Activated CD4-positive, alpha-beta T cell treated with anti-CD3 and anti-CD28 coated beads for 4 hours (primary cell): ENCODE data around the gene PPP1R13L.

Source experiments
- DNase-seq, 2 donors: peaks; one replicate each; pipeline ENCODE4 v3.0.0-alpha.2; 2020

Gene PPP1R13L

DNA sequence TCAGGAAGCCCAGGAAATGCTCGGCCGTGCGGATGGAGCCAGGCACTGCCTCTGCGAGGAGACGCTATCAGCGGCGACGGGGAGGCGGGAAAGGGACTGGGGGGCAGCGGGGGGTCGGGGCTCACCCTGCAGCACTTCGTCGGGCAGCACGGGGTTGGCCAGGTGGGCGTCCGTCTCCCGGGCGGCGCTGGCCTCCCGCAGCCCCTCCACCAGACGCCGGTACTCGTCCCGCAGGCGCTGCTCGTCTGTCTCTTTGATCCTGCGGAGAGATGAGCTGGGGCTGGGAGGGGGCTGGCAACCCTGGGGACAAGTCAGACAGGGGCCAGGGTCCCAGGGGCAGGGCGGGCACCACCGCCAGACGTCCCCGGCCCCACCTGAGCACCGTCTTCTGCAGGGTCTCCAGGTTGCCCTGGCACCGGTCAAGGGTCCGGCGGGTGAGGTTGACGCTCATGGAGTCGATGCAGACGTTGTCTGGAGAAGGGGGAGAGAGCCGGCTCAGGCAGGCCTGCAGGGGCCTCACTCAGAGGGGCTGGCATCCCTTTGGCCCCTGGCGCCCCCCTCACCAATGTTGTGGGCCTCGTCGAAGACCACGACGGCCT lies 40.9 kb downstream of the PPP1R13L start:
- no peak for DNase-seq

- no peak for DNase-seq
These were observed 42.6 kb downstream of the PPP1R13L start for GRCh38 chr19:45362291-45362690.

DNA sequence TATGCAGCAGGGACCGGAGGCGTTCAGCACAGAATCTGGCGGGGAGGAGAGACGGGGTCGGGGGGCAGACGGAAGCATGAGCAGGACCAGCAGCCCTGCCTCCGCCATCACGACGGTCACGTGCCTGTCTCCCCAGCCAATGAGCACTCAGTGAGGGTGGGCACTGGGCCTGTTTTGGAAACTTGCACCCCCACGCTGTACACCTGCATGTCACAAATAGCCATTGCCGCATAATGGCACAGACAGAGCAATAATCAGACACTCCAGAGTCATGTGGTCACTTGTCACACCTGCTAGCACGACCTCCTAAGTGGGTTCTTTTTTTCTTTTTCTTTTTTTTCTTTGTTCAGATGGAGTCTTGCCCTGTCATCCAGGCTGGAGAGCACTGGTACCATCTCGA lies 43.3 kb downstream of the PPP1R13L start:
- DNase-seq, result no peak

DNA sequence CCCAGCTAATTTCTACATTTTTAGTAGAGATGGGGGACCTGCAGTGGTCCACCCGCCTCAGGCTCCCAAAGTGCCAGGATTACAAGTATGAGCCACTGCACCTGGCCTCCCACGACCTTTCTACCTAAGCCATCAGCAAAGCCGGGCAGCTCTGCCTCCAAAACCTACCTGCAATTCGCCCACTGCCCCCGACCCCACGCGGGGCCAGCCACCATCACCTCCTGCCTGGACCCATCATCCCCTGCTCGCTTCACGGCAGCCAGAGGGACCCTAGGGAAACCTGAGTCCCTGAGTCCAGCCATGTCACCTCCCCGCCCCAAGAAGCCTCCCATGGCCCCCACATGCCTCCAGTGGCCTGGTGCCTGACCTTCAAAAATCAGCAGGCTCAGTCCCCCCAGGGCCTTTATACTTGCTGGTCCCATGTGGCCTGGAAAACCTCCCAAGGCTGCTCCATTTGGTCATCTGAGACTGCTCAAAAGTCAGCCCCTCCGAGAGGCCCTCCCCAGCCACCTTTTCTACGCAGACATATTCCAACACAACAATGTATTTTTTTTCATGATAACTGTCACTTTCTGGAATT lies 46.6 kb downstream of the PPP1R13L start:
- no peak for DNase-seq

DNA sequence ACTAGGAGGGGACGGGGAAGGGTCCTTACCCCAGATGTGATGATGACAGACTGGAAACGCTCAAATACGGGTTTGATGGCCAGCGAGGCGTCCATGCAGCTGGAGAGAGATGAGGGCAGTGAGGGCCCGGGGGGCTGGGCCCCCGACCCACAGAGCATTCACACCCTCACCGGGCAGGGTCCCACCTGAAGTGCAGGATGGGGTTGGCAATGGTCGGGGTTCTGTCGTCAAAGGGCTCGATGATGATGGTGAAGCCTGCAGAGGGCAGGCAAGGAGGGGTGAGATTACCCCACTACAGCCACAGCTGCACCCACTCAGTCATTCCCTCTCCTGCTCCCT lies 47.5 kb downstream of the PPP1R13L start:
- DNase-seq, result no peak

- no peak for DNase-seq
These were observed 48.0 kb downstream of the PPP1R13L start for GRCh38 chr19:45356760-45357444.

DNA sequence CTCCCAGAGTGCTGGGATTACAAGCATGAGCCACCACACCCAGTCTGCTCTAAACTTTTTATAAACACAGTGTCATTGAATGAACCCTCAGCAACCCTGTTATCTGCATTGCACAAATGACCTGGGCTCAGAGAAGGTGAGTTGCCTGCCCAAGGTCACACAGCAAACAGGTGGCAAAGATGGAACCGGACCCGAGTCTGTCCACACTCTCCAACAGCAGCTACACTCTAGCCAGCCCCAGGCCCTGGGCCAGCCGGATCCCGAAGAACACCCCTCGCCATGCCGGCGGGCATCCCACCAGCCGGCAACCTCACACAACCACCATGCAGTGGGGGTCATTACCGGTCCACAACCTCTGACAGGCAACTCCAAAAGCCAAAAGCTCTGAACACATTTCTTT lies 49.0 kb downstream of the PPP1R13L start:
- no peak for DNase-seq

DNA sequence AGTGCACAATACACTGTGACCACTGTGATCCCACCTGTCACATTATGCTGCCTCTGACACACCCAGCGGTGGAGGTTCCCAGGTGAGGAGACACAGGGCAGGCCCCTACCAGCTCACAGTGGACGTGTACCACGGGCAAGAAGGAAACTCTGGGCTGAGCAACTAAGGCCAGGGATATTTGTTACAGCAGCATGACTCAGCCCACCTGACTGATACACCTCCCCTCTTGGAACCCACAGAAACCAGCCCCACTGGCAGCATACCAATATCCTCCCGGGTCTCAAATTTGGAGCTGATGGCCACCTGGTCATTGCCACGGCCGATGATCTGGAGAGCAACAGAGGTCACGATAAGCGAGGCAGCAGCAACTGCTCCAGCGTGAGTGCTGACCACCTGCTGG lies 49.5 kb downstream of the PPP1R13L start:
- DNase-seq, result no peak

DNA sequence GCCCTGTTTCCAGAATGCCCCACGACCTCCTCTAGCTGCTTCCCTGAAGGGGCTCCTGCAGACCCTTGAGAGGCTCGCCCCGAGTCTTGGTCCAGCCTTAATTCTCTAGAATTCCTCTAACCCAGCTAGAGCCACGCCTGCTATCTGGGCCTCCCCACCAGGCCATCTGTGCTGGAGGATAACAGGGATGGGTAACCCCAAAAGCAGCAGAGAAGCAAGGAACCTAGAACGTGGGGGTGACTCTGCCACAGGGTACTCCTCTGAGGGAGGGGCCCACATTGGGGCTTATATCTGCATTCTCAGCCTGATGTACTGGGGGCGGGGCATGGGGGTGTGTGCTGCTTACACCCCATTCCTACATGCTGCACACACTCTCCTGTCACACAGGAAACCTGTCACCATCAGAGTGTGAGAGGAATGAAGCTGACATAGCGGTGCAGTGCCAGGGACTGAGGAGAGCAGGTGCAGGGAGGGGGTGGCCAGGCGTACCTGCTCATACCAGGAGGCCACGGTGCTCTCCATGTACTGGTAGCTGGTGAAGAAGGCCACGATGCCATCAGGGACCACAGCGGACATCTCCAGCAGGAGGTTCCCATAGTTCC lies 50.5 kb downstream of the PPP1R13L start:
- DNase-seq, result no peak

GRCh38 chr19:45352914-45353796 lies 51.7 kb downstream of the PPP1R13L start:
- DNase-seq, result no peak

- DNase-seq, result no peak
These were observed 52.4 kb downstream of the PPP1R13L start for GRCh38 chr19:45352471-45352870.

GRCh38 chr19:45352062-45352461 lies 52.8 kb downstream of the PPP1R13L start:
- no peak for DNase-seq

DNA sequence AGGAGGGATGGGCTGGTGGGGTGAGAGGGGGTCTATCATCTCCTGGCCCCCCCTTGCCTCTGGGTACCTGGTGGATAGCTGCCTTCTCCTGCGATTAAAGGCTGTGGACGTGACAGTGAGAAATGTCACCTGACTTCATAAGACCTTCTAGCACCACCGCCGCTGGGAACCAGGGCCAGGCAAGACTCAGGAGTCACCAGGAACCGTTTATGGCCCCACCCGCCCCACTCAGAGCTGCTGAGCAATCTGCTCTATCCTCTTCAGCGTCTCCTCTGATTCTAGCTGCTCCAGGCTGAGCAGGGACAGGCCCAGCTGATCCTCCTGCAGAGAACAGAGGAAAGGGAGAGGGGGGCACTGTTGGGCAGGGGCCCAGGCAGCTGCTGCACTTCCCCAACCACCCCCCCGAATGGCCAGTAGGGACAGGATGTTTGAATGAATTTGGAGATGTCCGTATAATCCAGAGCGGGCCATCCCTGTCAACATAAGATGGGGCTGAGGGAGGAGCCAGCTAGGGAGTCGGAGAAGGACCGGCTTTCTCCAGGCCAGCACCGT lies 53.4 kb downstream of the PPP1R13L start:
- no peak for DNase-seq

- no peak for DNase-seq
These were observed 54.3 kb downstream of the PPP1R13L start for GRCh38 chr19:45350477-45351058.

DNA sequence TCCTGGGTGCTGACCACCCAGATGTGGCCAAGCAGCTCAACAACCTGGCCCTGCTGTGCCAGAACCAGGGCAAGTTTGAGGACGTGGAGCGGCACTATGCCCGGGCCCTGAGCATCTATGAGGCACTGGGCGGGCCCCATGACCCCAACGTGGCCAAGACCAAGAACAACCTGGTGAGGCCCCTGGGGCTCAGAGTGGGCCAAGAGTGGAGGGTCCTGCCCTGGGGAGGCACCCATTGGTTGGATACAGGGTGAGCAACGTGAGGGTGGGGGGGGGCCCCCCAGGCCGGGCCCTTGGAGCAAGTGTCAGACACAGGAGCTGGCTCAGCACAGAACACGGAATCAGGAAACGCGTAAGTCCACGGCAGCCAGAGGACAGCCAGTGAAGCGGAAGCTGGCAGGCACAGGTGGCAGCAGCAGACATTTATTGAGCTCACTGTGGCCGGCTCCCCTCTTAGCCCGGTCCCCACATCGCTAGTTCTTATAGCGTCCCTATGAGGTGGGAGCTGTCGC lies 55.4 kb downstream of the PPP1R13L start:
- DNase-seq, result no peak

DNA sequence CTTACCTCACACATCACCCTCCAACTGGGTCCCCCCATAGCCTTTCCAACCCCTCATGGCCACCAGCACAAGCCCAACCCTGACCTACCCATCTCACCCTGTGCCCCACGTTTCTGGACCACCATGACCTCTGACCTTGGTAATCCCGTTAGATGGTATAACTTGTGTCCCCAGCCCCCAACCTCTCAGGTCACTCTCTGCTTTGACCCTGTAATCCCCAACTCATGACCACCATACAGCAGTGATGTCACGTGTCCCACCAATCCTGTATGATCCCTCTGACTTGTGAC lies 55.8 kb downstream of the PPP1R13L start:
- DNase-seq, result no peak

DNA sequence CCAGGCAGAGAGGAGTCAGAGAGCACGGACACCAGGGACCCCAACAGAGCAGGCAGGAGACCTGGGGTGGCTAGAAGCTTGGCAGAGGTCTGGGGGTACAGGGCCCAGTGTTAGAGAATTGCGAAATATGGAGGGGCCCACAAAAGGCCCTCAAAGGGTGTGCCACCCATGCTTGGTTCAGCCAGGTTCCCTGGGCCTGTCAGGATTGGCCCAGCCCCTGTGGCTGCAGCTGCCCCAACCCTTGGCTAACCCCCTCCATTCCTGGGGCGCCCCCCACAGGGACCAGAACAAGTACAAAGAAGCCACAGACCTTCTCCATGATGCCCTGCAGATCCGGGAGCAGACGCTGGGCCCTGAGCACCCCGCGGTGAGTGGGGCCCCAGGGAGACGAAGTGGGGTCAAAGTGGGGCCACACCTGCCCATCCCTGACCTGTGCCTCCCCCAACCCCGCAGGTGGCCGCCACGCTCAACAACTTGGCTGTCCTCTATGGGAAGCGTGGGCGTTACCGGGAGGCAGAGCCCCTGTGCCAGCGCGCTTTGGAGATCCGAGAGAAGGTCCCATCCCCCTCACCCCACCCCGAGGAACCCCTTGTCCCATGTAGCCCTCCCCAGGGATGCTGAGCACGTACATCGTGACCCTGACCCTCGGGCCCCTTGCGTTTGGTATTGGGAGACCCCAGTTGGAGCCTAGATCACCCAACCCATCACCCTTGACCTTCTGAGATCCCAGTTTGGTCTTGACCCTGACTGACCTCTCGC lies 56.3 kb downstream of the PPP1R13L start:
- DNase-seq, result no peak

GRCh38 chr19:45347570-45348366 lies 57.1 kb downstream of the PPP1R13L start:
- DNase-seq, result no peak

GRCh38 chr19:45346449-45346848 lies 58.4 kb downstream of the PPP1R13L start:
- no peak for DNase-seq

- DNase-seq, result no peak
These were observed 59.4 kb downstream of the PPP1R13L start for GRCh38 chr19:45345506-45345860.
